ENCODE results near the gene KIR3DL2. TPM values are rescaled to one million over a fixed set of nuclear protein-coding genes. Genes with fewer than 3 reads are reported as not detected.
A peak's percentile ranks its signal among the peaks of the same experiment; 100 is the strongest.
"Not testable (repeated sequence)": the region's sequence is repeated elsewhere in the genome, so short reads cannot be mapped to it uniquely, and the experiment has no call there.

KIR3DL2 gene
- total RNA-seq, 6 experiments from 2014 or later, result not detected

- no peak overlapping the region for H3K27ac ChIP-seq
- intact Hi-C loops (cut with DNase I), result no loop called here
- no peaks in the 10 kb centered on the region for H3K9me3 ChIP-seq
- no peak overlapping the region for H3K4me3 ChIP-seq
- TF ChIP-seq POLR2A (IDR thresholded peaks at IDR 0.05) (no peak), CTCF (IDR thresholded peaks at IDR 0.05) (no peak)
- H3K27me3 ChIP-seq, result no peaks in the 10 kb centered on the region
- WGBS (ENCODE audit: insufficient coverage, low coverage, low lambda C conversion rate, missing lambda C conversion rate), result 51% methylated on average over 2 of the region's 2 CpGs
- H3K4me1 ChIP-seq, result no peaks in the 10 kb centered on the region
- DNase-seq, result no peak
- ATAC-seq, result no peak
- no peaks in the 10 kb centered on the region for H3K36me3 ChIP-seq
These were observed 45.8 kb downstream of the KIR3DL2 start for GRCh38 chr19:54896036-54896435.

GRCh38 chr19:54898685-54899084 is 48.4 kb downstream of the KIR3DL2 start:
- H3K4me3 ChIP-seq; H3K27me3 ChIP-seq; DNase-seq; H3K9me3 ChIP-seq; ATAC-seq; H3K27ac ChIP-seq; H3K36me3 ChIP-seq; H3K4me1 ChIP-seq; intact Hi-C loops (cut with DNase I): not testable (repeated sequence)
- WGBS (ENCODE audit: insufficient coverage, low coverage, low lambda C conversion rate, missing lambda C conversion rate), result 54% methylated on average over 7 of the region's 7 CpGs

GRCh38 chr19:54899646-54900045 is 49.4 kb downstream of the KIR3DL2 start:
- H3K27ac ChIP-seq; H3K9me3 ChIP-seq; H3K4me3 ChIP-seq; ATAC-seq; H3K36me3 ChIP-seq; intact Hi-C loops (cut with DNase I); H3K4me1 ChIP-seq; H3K27me3 ChIP-seq: not testable (repeated sequence)
- peak in 1 of 3 donors; percentile 15 for DNase-seq
- WGBS (ENCODE audit: insufficient coverage, low coverage, low lambda C conversion rate, missing lambda C conversion rate), result 72% methylated on average over 9 of the region's 9 CpGs

- H3K4me1 ChIP-seq; H3K9me3 ChIP-seq; H3K36me3 ChIP-seq; ATAC-seq; H3K27ac ChIP-seq; intact Hi-C loops (cut with DNase I); H3K4me3 ChIP-seq; H3K27me3 ChIP-seq: not testable (repeated sequence)
- WGBS (ENCODE audit: insufficient coverage, low coverage, low lambda C conversion rate, missing lambda C conversion rate), result 33% methylated on average over 1 of the region's 8 CpGs
- peak in 1 of 3 donors; percentile 47 for DNase-seq
These were observed 50.9 kb downstream of the KIR3DL2 start for GRCh38 chr19:54901153-54901552.

- Histone ChIP-seq H3K9me3 (no peaks in the 10 kb centered on the region), H3K27me3 (no peaks in the 10 kb centered on the region), H3K27ac (no peak overlapping the region), H3K36me3 (no peaks in the 10 kb centered on the region), H3K4me3 (no peak overlapping the region), H3K4me1 (no peaks in the 10 kb centered on the region)
- intact Hi-C loops (cut with DNase I), result no loop called here
- DNase-seq (peak in 1 of 3 donors; percentile 11), ATAC-seq (no peak)
- WGBS (ENCODE audit: insufficient coverage, low coverage, low lambda C conversion rate, missing lambda C conversion rate), result 64% methylated on average over 2 of the region's 3 CpGs
- TF ChIP-seq POLR2A (IDR thresholded peaks at IDR 0.05) (no peak), CTCF (IDR thresholded peaks at IDR 0.05) (no peak)
These were observed 51.8 kb downstream of the KIR3DL2 start for GRCh38 chr19:54902061-54902460.

- no peak for ATAC-seq
- Histone ChIP-seq H3K4me1 (no peaks in the 10 kb centered on the region), H3K4me3 (no peak overlapping the region), H3K27me3 (no peaks in the 10 kb centered on the region), H3K36me3 (no peaks in the 10 kb centered on the region), H3K27ac (no peak overlapping the region), H3K9me3 (no peaks in the 10 kb centered on the region)
- no peak for DNase-seq
- intact Hi-C loops (cut with DNase I), result no loop called here
- WGBS (ENCODE audit: insufficient coverage, low coverage, low lambda C conversion rate, missing lambda C conversion rate), result 82% methylated on average over 6 of the region's 6 CpGs
- TF ChIP-seq CTCF (IDR thresholded peaks at IDR 0.05) (no peak), POLR2A (IDR thresholded peaks at IDR 0.05) (no peak)
These were observed 53.1 kb downstream of the KIR3DL2 start for GRCh38 chr19:54903303-54903702.

GRCh38 chr19:54904261-54904660 is 54.0 kb downstream of the KIR3DL2 start:
- ATAC-seq; H3K9me3 ChIP-seq; intact Hi-C loops (cut with DNase I); DNase-seq; H3K4me3 ChIP-seq; H3K4me1 ChIP-seq; H3K36me3 ChIP-seq; H3K27me3 ChIP-seq; H3K27ac ChIP-seq: not testable (repeated sequence)
- WGBS (ENCODE audit: insufficient coverage, low coverage, low lambda C conversion rate, missing lambda C conversion rate), result 70% methylated on average over 4 of the region's 4 CpGs

All from right lobe of liver (tissue), 6 donors.